Endometrial microvascular endothelial cells (primary cell): ENCODE data around the gene LILRA5. TPM values are rescaled to one million over a fixed set of nuclear protein-coding genes. Genes with fewer than 3 reads are reported as not detected.

Source experiments
- total RNA-seq: library from RNA; depleted of rRNA; stranded (reverse); fragments of >200 nt; gene quantifications from one replicate; pipeline ENCODE4 v1.2.3, GENCODE V29; 2015; ENCODE audit errors: inconsistent ontology term

The LILRA5 gene
- total RNA-seq, 1 donor from 2014 or later = not detected

Other genes with a start within 250 kb of the LILRA5 start
- not detected for gene VSTM1, start 249.3 kb downstream of the LILRA5 start, total RNA-seq
- not detected for gene TARM1, start 231.8 kb downstream of the LILRA5 start, total RNA-seq
- not detected for gene OSCAR, start 212.4 kb downstream of the LILRA5 start, total RNA-seq
- gene NDUFA3, start 210.3 kb downstream of the LILRA5 start, total RNA-seq = 16.4 TPM
- 45.4 TPM for gene TFPT, start 197.5 kb downstream of the LILRA5 start, total RNA-seq
- 127 TPM for gene PRPF31, start 197.4 kb downstream of the LILRA5 start, total RNA-seq
- gene CNOT3, start 175.4 kb downstream of the LILRA5 start, total RNA-seq = 20.3 TPM
- 15.8 TPM for gene LENG1, start 153.4 kb downstream of the LILRA5 start, total RNA-seq
- gene TMC4, start 140.0 kb downstream of the LILRA5 start, total RNA-seq = not detected
- 303 TPM for gene MBOAT7, start 123.6 kb downstream of the LILRA5 start, total RNA-seq
- 77.5 TPM for gene TSEN34, start 121.9 kb downstream of the LILRA5 start, total RNA-seq
- gene RPS9, start 112.3 kb downstream of the LILRA5 start, total RNA-seq = 2,287 TPM
- not detected for gene LILRB3, start 90.2 kb downstream of the LILRA5 start, total RNA-seq
- gene LILRA6, start 70.4 kb downstream of the LILRA5 start, total RNA-seq = not detected
- not detected for gene LILRB5, start 55.9 kb downstream of the LILRA5 start, total RNA-seq
- gene LILRB2, start 32.1 kb downstream of the LILRA5 start, total RNA-seq = not detected
- gene LILRA4, start 26.0 kb upstream of the LILRA5 start, total RNA-seq = not detected
- not detected for gene LAIR1, start 51.8 kb upstream of the LILRA5 start, total RNA-seq
- not detected for gene TTYH1, start 102.3 kb upstream of the LILRA5 start, total RNA-seq
- gene LENG8, start 136.0 kb upstream of the LILRA5 start, total RNA-seq = 32.3 TPM
- 4.4 TPM for gene LENG9, start 150.6 kb upstream of the LILRA5 start, total RNA-seq
- gene CDC42EP5, start 160.1 kb upstream of the LILRA5 start, total RNA-seq = 19.9 TPM
- not detected for gene LAIR2, start 189.7 kb upstream of the LILRA5 start, total RNA-seq